Adrenal gland (tissue), 5 donors: ENCODE data around the gene SOS1.

Source experiments
- POLR2A ChIP-seq, 2 donors: fragments of 450-650 bp; IDR thresholded peaks; one replicate each; pipeline ENCODE4 v1.6.1; 2017; ENCODE audit warnings: antibody characterized with exemption in 2 of 2, mild to moderate bottlenecking in 2 of 2, moderate library complexity in 1 of 2
- TF ChIP-seq, protein P1 (sequence below), 6 experiments: fragments of 450-650 bp in 4 of 6; fragments of 200-600 bp in 2 of 6; sonication (generic) in 1 of 6; IDR thresholded peaks; 1 replicate in 5 of 6; 2 replicates in 1 of 6; pipeline versions ENCODE4 v1.5.1 to v1.8.0; 2016 to 2021; ENCODE audit warnings: antibody characterized with exemption in 6 of 6, mild to moderate bottlenecking in 2 of 6, moderate library complexity in 1 of 6
- donor health status: DM: no; HTN: no; CAD: no.

- TF ChIP-seq, protein P1, sequence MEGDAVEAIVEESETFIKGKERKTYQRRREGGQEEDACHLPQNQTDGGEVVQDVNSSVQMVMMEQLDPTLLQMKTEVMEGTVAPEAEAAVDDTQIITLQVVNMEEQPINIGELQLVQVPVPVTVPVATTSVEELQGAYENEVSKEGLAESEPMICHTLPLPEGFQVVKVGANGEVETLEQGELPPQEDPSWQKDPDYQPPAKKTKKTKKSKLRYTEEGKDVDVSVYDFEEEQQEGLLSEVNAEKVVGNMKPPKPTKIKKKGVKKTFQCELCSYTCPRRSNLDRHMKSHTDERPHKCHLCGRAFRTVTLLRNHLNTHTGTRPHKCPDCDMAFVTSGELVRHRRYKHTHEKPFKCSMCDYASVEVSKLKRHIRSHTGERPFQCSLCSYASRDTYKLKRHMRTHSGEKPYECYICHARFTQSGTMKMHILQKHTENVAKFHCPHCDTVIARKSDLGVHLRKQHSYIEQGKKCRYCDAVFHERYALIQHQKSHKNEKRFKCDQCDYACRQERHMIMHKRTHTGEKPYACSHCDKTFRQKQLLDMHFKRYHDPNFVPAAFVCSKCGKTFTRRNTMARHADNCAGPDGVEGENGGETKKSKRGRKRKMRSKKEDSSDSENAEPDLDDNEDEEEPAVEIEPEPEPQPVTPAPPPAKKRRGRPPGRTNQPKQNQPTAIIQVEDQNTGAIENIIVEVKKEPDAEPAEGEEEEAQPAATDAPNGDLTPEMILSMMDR (IDR thresholded peaks at IDR 0.05): no peak
- no peak for TF ChIP-seq POLR2A (IDR thresholded peaks at IDR 0.05)
Measured at GRCh38 chr2:39121523-39122063, 742 bp upstream of the SOS1 start.
